SH-SY5Y (cell line): ENCODE data around the gene TNIP2.

ENCODE experiments used
- GATA2 ChIP-seq: IDR thresholded peaks from 2 replicates; pipeline ENCODE4 v1.6.1; 2011; ENCODE audit warnings: mild to moderate bottlenecking, low read depth, low read length
- GATA3 ChIP-seq: IDR thresholded peaks from 2 replicates; pipeline ENCODE4 v1.6.1; 2011; ENCODE audit warnings: low read depth, mild to moderate bottlenecking, low read length, moderate library complexity

- TF ChIP-seq GATA3 (no peak), GATA2 (no peak)
These were observed 44.8 kb upstream of the TNIP2 start for GRCh38 chr4:2800691-2801596.
